Fibroblast of skin of right biceps (primary cell): ENCODE data around the gene NFKBIB.
"Not testable (repeated sequence)": the region's sequence is repeated elsewhere in the genome, so short reads cannot be mapped to it uniquely, and the experiment has no call there.

Source experiments
- DNase-seq: peaks from one replicate; pipeline ENCODE4 v3.0.0-alpha.2; 2013

Gene NFKBIB

GRCh38 chr19:38930776-38931520, 31.2 kb downstream of the NFKBIB start, which contains the start of gene MRPS12:
Gene MRPS12 (plus strand): TSS chr19:38930944. CDS start chr19:38931295, 351 bp downstream.
- peak; percentile 99 for DNase-seq

DNA sequence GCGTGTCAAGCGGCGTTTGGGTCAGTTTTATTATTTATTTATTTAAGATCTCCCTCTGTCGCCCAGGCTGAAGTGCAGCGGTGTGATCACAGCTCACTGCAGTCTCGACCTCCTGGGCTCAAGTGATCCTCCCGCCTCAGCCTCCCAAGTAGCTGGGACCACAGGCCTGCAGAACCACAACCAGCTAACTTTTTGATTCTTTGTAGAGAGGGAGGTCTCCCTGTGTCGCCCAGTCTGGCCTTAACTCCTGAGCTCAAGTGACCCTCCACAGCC, 31.7 kb downstream of the NFKBIB start:
- DNase-seq, result no peak

GRCh38 chr19:38932425-38933179, 32.8 kb downstream of the NFKBIB start:
- peak; percentile 44 for DNase-seq

DNA sequence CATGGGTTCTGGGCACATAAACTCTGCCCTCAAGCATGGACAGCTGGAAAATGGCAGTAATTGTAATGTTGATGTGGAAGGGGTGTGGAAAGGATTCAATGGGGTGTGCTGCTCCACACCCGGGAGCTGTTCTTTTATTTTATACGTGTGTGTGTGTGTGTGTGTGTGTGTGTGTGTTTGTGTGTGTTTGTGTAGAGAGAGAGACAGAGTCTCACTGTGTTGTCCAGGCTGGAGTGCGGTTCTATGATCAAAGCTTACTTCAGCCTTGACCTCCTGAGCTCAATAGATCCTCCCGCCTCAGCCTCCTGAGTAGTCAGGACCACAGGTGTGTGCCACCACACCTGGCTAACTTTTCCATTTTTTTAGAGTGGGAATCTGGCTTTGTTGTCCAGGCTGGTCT, 33.8 kb downstream of the NFKBIB start:
- no peak for DNase-seq

- no peak for DNase-seq
These were observed 40.2 kb downstream of the NFKBIB start for GRCh38 chr19:38939957-38940356.

DNA sequence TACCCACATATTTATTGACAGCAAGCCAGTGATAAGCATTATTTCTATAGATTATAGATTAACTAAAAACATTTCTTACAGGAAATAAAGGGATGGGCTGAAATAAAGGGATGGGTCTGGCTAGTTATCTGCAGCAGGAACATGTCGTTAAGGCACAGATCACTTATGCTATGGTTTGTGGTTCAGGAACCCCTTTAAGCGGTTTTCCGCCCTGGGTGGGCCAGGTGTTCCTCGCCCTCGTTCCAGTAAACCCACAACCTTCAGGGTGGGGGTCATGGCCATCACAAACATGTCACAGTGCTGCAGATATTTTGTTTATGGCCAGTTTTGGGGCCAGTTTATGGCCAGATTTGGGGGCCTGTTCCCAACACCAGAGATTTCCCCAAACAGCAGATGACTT, 41.7 kb downstream of the NFKBIB start:
- not testable (repeated sequence) for DNase-seq

- no peak for DNase-seq
These were observed 42.2 kb downstream of the NFKBIB start for GRCh38 chr19:38941979-38942378.

- DNase-seq, result no peak
These were observed 42.9 kb downstream of the NFKBIB start for GRCh38 chr19:38942471-38943181.

GRCh38 chr19:38944981-38945506, 45.3 kb downstream of the NFKBIB start:
- peak; percentile 14 for DNase-seq

GRCh38 chr19:38945562-38946228, 45.9 kb downstream of the NFKBIB start:
- DNase-seq, result no peak

DNA sequence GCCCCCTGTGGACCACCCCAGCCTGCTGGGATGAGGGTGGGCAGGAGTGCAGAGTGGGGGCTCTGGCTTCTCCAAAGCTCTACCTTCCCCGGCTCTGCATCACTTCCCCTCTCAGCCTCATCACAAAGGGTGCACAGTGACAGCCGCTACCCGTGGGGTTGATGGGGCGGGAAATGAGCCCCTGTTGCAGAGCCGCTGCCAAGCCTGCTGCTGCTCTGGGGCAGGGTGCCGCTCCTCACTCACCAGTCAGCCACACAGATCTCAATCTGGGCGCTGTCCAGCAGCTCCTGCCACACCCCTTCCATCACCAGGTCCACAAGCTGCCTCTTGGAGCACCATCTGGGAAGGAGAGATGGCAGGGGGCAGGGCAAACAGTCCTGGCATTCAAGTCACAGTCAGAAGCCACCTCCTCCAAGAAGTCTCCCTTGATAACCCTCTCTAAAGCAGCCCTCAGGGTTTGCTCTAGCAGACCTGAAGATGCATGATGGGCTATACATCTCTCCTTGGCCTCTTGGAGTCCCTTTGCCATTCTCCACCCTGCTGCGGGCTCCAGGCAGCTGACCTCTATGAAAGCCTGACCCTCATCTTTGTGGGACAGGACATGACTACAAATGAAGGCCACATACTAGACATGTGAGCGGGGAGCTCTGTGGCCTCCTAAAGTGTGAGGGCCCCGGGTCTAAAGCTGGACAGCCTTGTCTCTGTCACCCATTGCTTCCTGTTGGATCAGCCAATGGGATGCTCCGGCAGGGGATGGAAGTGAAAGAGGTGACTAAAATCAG, 46.7 kb downstream of the NFKBIB start:
- DNase-seq, result no peak

DNA sequence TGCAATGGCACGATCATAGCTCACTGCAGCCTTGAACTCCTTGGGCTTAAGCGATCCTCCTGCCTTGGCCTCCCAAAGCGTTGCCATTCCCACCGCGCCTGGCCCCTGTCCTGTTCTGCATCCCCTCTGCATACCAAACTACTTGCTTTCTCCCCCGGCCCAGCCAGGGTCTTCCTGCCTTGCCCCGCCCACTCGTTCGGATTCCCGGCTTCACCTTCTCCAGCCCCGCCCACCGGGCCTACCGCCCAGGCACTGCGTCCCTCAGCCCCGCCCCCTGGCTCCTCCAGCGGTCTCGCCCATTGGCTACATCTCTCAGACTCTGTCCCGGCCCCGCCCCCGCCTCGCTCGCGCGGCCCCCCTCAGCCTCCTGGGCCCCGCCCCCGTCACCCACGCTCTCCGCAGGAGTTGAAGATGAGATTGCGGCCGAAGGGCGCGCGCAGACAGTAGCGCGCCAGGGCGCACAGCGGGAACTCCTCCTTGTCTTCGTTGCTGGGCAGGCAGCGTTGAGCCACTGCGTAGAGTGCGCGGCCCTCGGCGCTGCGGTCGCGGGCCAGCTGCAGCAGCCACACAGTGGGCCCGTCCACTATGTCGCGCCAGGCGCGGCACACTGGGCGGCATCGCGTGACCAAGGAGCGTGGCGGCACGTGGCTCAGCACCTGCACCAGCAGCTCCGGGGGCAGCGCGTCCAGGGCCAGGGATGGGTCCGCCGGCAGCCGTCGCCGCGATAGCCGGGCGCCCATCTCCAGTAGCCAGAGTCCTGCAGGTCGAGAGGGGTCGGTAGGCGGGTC, 50.0 kb downstream of the NFKBIB start:
- DNase-seq, result peak; percentile 85

GRCh38 chr19:38951187-38951586, 51.4 kb downstream of the NFKBIB start:
- no peak for DNase-seq

- no peak for DNase-seq
These were observed 52.8 kb downstream of the NFKBIB start for GRCh38 chr19:38952395-38953165.

DNA sequence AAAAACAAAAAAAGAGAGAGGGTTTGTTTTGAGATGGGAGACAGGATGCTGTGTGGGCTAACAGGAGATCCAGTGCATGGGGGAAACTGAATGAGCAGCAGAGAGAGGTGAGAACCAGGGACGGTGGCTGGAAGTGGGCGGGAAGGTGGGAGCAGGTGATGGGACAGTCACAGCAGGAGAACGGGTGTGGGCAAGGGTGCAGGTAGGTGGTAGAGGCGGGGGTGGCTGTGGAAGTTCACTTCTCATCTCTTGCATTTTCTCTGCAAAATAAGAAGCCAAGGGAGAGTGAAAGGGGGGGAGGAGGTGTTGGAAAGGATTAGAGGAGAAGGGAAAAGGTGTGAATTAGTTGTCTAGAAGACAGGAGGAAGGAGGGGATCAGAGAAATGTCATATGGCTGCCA, 53.9 kb downstream of the NFKBIB start:
- no peak for DNase-seq

- DNase-seq, result no peak
These were observed 56.5 kb downstream of the NFKBIB start for GRCh38 chr19:38956264-38956663.

DNA sequence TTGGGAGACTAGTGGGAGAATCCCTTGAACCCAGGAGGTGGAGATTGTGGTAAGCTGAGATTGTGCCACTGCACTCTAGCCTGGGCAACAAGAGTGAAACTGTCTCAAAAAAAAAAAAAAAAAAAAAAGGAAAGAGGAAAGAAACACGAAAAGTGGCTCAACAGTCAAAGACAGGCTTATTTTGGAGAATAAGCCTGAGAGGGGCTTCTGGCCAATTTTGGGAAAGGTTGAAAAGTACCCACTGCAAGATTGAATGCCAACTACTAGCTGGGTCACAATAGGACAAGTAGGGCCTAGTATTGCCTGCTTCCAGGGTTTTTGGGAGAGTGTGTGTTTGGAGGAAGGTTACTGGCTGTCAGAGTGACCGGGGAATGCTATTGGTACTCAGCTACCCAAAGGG, 58.5 kb downstream of the NFKBIB start:
- no peak for DNase-seq
